Neural cell (in vitro differentiated cells): ENCODE results near the gene RAPGEF2. TPM values are rescaled to one million over a fixed set of nuclear protein-coding genes. Genes with fewer than 3 reads are reported as not detected.

Experiments used
- H2AFZ ChIP-seq: fragments of 200-600, 300-800 bp; sonication (generic), shearing (Covaris generic); 2 replicates; pipeline ENCODE4 v1.6.0; 2014; ENCODE audit warnings: low read depth, mild to moderate bottlenecking, antibody characterized with exemption, low read length, moderate library complexity
- H3F3A ChIP-seq: fragments of 200-600 bp; shearing (Covaris generic); 2 replicates; pipeline ENCODE4 v1.6.1; 2016; ENCODE audit warnings: mild to moderate bottlenecking, moderate library complexity, mixed read lengths, antibody characterized with exemption, low read length; ENCODE audit not compliant: insufficient read depth, poor library complexity, severe bottlenecking
- H3K27ac ChIP-seq: fragments of 200-600, 300-800 bp; sonication (generic), shearing (Covaris generic); 2 replicates; pipeline ENCODE4 v1.5.1; 2014; ENCODE audit warnings: mild to moderate bottlenecking, low read length, moderate library complexity
- H3K27me3 ChIP-seq: fragments of 300-800, 200-600 bp; sonication (generic), shearing (Covaris generic); 2 replicates; pipeline ENCODE4 v1.6.0; 2014; ENCODE audit warnings: mild to moderate bottlenecking, low read depth, low read length, moderate library complexity; ENCODE audit not compliant: insufficient read depth
- H3K36me3 ChIP-seq: fragments of 300-800, 200-600 bp; sonication (generic), shearing (Covaris generic); 2 replicates; pipeline ENCODE4 v1.5.1; 2014; ENCODE audit warnings: mild to moderate bottlenecking, antibody characterized with exemption, low read length, moderate library complexity; ENCODE audit not compliant: insufficient read depth
- H3K4me2 ChIP-seq: fragments of 300-800, 200-600 bp; sonication (generic), shearing (Covaris generic); 2 replicates; pipeline ENCODE4 v1.6.0; 2014; ENCODE audit warnings: mild to moderate bottlenecking, low read length
- H3K4me3 ChIP-seq: fragments of 300-800, 200-600 bp; sonication (generic), shearing (Covaris generic); 2 replicates; pipeline ENCODE4 v1.5.1; 2014; ENCODE audit warnings: mild to moderate bottlenecking, low read length, moderate library complexity
- H3K79me2 ChIP-seq: fragments of 200-600 bp; shearing (Covaris generic); replicated peaks from 2 replicates; pipeline ENCODE4 v1.6.0; 2014; ENCODE audit warnings: mild to moderate bottlenecking, low read length, moderate library complexity; ENCODE audit not compliant: insufficient read depth
- H3K9ac ChIP-seq: fragments of 300-800, 200-600 bp; sonication (generic), shearing (Covaris generic); 2 replicates; pipeline ENCODE4 v1.6.1; 2016; ENCODE audit warnings: mild to moderate bottlenecking, low read length, mixed read lengths
- H3K9me2 ChIP-seq: fragments of 200-600 bp; shearing (Covaris generic); 2 replicates; pipeline ENCODE4 v1.6.1; 2016; ENCODE audit warnings: mild to moderate bottlenecking, low read length, mixed read lengths; ENCODE audit not compliant: insufficient read depth
- H3K9me3 ChIP-seq: fragments of 200-600, 300-800 bp; sonication (generic), shearing (Covaris generic); 2 replicates; pipeline ENCODE4 v1.6.1; 2016; ENCODE audit warnings: mild to moderate bottlenecking, mixed run types, low read length, moderate library complexity, mixed read lengths
- H4K20me1 ChIP-seq: fragments of 200-600 bp; shearing (Covaris generic); 2 replicates; pipeline ENCODE4 v1.6.1; 2016; ENCODE audit warnings: mild to moderate bottlenecking, mixed run types; ENCODE audit not compliant: insufficient read depth
- CTCF ChIP-seq: fragments of 450-650 bp; IDR thresholded peaks from 2 replicates; pipeline ENCODE4 v1.5.1; 2014; ENCODE audit warnings: antibody characterized with exemption, mild to moderate bottlenecking, moderate library complexity; ENCODE audit not compliant: poor library complexity, severe bottlenecking
- EP300 ChIP-seq: fragments of 450-650 bp; conservative IDR thresholded peaks from 2 replicates; pipeline ENCODE4 v1.6.1; 2014; ENCODE audit warnings: antibody characterized with exemption, mild to moderate bottlenecking, moderate library complexity; ENCODE audit not compliant: poor library complexity, severe bottlenecking
- EZH2 ChIP-seq: fragments of 200-600, 300-800 bp; shearing (Covaris generic), sonication (generic); IDR thresholded peaks from 2 replicates; pipeline ENCODE4 v1.6.1; 2014; ENCODE audit warnings: antibody characterized with exemption, low read length, borderline replicate concordance, mild to moderate bottlenecking; ENCODE audit not compliant: insufficient read depth, poor library complexity, severe bottlenecking
- MXI1 ChIP-seq: fragments of 450-650 bp; conservative IDR thresholded peaks from 2 replicates; pipeline ENCODE4 v1.6.1; 2014; ENCODE audit warnings: antibody characterized with exemption, mild to moderate bottlenecking; ENCODE audit not compliant: poor library complexity, severe bottlenecking
- POLR2AphosphoS5 ChIP-seq: IDR thresholded peaks from 2 replicates; pipeline ENCODE4 v1.6.1; 2012
- RAD21 ChIP-seq: fragments of 450-650 bp; conservative IDR thresholded peaks from 2 replicates; pipeline ENCODE4 v1.6.1; 2014; ENCODE audit warnings: antibody characterized with exemption, mild to moderate bottlenecking, moderate library complexity
- REST ChIP-seq: IDR thresholded peaks from 2 replicates; pipeline ENCODE4 v1.6.1; 2012; ENCODE audit warnings: borderline replicate concordance
- SMC3 ChIP-seq: fragments of 450-650 bp; conservative IDR thresholded peaks from 2 replicates; pipeline ENCODE4 v1.6.1; 2014; ENCODE audit warnings: antibody characterized with exemption, mild to moderate bottlenecking, moderate library complexity; ENCODE audit not compliant: poor library complexity
- TAF1 ChIP-seq: IDR thresholded peaks from 2 replicates; pipeline ENCODE4 v1.6.1; 2012; ENCODE audit warnings: low read depth
- polyA plus RNA-seq: library from polyadenylated mRNA; depleted of rRNA; stranded (reverse); fragments of >200 nt; gene quantifications from 2 replicates; pipeline ENCODE4 v1.2.3, GENCODE V29; 2014

RAPGEF2 gene
- polyA plus RNA-seq, 1 donor from 2014 or later, result 134 TPM

- H3K27me3 ChIP-seq, result no peaks in the 10 kb centered on the region
- no peaks in the 10 kb centered on the region for H3K9me2 ChIP-seq
- H3F3A ChIP-seq, result no peaks in the 10 kb centered on the region
- no peaks in the 10 kb centered on the region for H3K9me3 ChIP-seq
- H4K20me1 ChIP-seq, result peaks cover 64% of the 10 kb centered on the region
- no peak overlapping the region for H2AFZ ChIP-seq
- no peak overlapping the region for H3K27ac ChIP-seq
- H3K36me3 ChIP-seq, result no peaks in the 10 kb centered on the region
- no peak overlapping the region for H3K9ac ChIP-seq
- peaks cover 100% of the 10 kb centered on the region for H3K79me2 ChIP-seq
- no peak overlapping the region for H3K4me2 ChIP-seq
- H3K4me3 ChIP-seq, result no peak overlapping the region
- no peak for TF ChIP-seq RAD21
- no peak for TF ChIP-seq TAF1
- no peak for TF ChIP-seq SMC3
- TF ChIP-seq REST, result no peak
- no peak for TF ChIP-seq EP300
- no peak for TF ChIP-seq MXI1
- TF ChIP-seq POLR2AphosphoS5, result no peak
- TF ChIP-seq EZH2, result no peak
- no peak for TF ChIP-seq CTCF
Measured at GRCh38 chr4:159146488-159146887, 43.6 kb downstream of the RAPGEF2 start.

GRCh38 chr4:159148441-159148840 is 45.6 kb downstream of the RAPGEF2 start:
- Histone ChIP-seq H2AFZ (no peak overlapping the region), H3K9ac (no peak overlapping the region), H3K9me2 (no peaks in the 10 kb centered on the region), H3K27me3 (no peaks in the 10 kb centered on the region), H3K36me3 (no peaks in the 10 kb centered on the region), H3K79me2 (peaks cover 97% of the 10 kb centered on the region), H3K4me3 (no peak overlapping the region), H3F3A (no peaks in the 10 kb centered on the region), H3K9me3 (no peaks in the 10 kb centered on the region), H4K20me1 (peaks cover 65% of the 10 kb centered on the region), H3K27ac (no peak overlapping the region), H3K4me2 (no peak overlapping the region)
- TF ChIP-seq MXI1, result no peak
- no peak for TF ChIP-seq SMC3
- TF ChIP-seq EZH2, result no peak

- TF ChIP-seq RAD21 (no peak), MXI1 (no peak), SMC3 (no peak), REST (no peak), EZH2 (no peak), POLR2AphosphoS5 (no peak)
- Histone ChIP-seq H3K27me3 (no peaks in the 10 kb centered on the region), H3K27ac (no peak overlapping the region), H3K9ac (no peak overlapping the region), H3K9me2 (no peaks in the 10 kb centered on the region), H3K9me3 (no peaks in the 10 kb centered on the region), H3K79me2 (peaks cover 97% of the 10 kb centered on the region), H2AFZ (no peak overlapping the region), H3K4me3 (no peak overlapping the region), H3K36me3 (no peaks in the 10 kb centered on the region), H4K20me1 (peaks cover 62% of the 10 kb centered on the region), H3K4me2 (no peak overlapping the region), H3F3A (no peaks in the 10 kb centered on the region)
Measured at GRCh38 chr4:159149666-159150065, 46.8 kb downstream of the RAPGEF2 start.
